GM10266 (cell line): ENCODE results near the gene CALR3.
A peak's percentile ranks its signal among the peaks of the same experiment; 100 is the strongest.

Experiments
- DNase-seq: peaks from one replicate; pipeline ENCODE4 v3.0.0; 2012; ENCODE audit errors: extremely low spot score
- CTCF ChIP-seq: IDR thresholded peaks from 2 replicates; pipeline ENCODE4 v1.5.1; 2012; ENCODE audit warnings: mild to moderate bottlenecking, low read depth; ENCODE audit not compliant: control insufficient read depth, insufficient read depth; ENCODE audit errors: missing control alignments

The CALR3 gene

GRCh38 chr19:16441661-16442162 lies 54.3 kb downstream of the CALR3 start:
- peak; percentile 65 for TF ChIP-seq CTCF
- DNase-seq = no peak

- no peak for TF ChIP-seq CTCF
- DNase-seq = no peak
Observed at GRCh38 chr19:16436780-16437332, 59.1 kb downstream of the CALR3 start.

GRCh38 chr19:16435999-16436650 lies 59.8 kb downstream of the CALR3 start:
- TF ChIP-seq CTCF = no peak
- no peak for DNase-seq

- no peak for DNase-seq
Observed at GRCh38 chr19:16435238-16435917, 60.6 kb downstream of the CALR3 start.

GRCh38 chr19:16433986-16434385 lies 62.0 kb downstream of the CALR3 start:
- DNase-seq = no peak
- no peak for TF ChIP-seq CTCF

More at GRCh38 chr19:16435238-16435917, 60.6 kb downstream of the CALR3 start:
- TF ChIP-seq CTCF = no peak

- DNase-seq = no peak
- TF ChIP-seq CTCF = no peak
Observed at GRCh38 chr19:16429759-16430091, 66.2 kb downstream of the CALR3 start.
